ENCODE data around the gene SLC27A4.

DNA sequence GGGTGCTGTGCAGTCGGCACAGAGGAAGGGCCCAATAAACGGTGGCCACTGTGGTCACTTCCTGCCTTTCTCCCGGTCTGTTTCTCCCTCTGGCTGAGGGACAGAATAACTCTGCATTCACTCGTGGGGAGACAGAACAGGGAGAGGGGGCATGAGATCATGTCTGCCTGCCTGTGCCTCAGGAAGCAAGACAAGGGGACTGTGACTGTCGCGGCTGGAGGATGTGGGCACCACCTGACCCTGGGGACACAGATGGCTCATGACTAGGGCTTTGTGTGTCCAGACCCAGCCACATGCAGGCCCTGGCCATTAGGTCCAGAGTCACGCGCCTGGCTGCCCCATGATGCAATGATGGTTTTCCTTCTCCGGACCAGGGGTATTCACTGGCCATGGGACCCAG lies 23.9 kb upstream of the SLC27A4 start:
- TF ChIP-seq, protein P1, sequence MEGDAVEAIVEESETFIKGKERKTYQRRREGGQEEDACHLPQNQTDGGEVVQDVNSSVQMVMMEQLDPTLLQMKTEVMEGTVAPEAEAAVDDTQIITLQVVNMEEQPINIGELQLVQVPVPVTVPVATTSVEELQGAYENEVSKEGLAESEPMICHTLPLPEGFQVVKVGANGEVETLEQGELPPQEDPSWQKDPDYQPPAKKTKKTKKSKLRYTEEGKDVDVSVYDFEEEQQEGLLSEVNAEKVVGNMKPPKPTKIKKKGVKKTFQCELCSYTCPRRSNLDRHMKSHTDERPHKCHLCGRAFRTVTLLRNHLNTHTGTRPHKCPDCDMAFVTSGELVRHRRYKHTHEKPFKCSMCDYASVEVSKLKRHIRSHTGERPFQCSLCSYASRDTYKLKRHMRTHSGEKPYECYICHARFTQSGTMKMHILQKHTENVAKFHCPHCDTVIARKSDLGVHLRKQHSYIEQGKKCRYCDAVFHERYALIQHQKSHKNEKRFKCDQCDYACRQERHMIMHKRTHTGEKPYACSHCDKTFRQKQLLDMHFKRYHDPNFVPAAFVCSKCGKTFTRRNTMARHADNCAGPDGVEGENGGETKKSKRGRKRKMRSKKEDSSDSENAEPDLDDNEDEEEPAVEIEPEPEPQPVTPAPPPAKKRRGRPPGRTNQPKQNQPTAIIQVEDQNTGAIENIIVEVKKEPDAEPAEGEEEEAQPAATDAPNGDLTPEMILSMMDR (conservative IDR thresholded peaks at IDR 0.05 in 1 of 2, IDR thresholded peaks at IDR 0.05 in 1 of 2; ENCODE audit: extremely low read depth in 1 of 2, insufficient read depth in 1 of 2, low read depth in 1 of 2, low read length in 2 of 2) = no peak
- TF ChIP-seq EZH2 (IDR thresholded peaks at IDR 0.05; ENCODE audit: borderline replicate concordance, low read length) = no peak
